ENCODE results near the gene MAGEB3. TPM values are rescaled to one million over a fixed set of nuclear protein-coding genes. Genes with fewer than 3 reads are reported as not detected.

The MAGEB3 gene
- polyA plus RNA-seq, 1 experiment, result not detected

- ChIA-PET CTCF (interaction anchor here (0.5 to 1.0 kb wide), 4 partner anchors 9 to 1697 kb away, joined by 3 read pairs; partner anchors contain the start of gene IL1RAPL1), POLR2A (no interaction called here)
- Histone ChIP-seq H3K27ac (ENCODE audit: low read depth, low read length) (peak overlapping the region; percentile 84), H3K4me3 (ENCODE audit: low read depth, low read length) (no peak overlapping the region), H3K27me3 (ENCODE audit: control insufficient read depth, insufficient read depth, low read length) (no peaks in the 10 kb centered on the region), H3K9me3 (ENCODE audit: control insufficient read depth, insufficient read depth, low read length) (no peaks in the 10 kb centered on the region)
- TF ChIP-seq CTCF (IDR thresholded peaks at IDR 0.05; ENCODE audit: low read depth, low read length), result no peak
- DNase-seq (ENCODE audit: low read depth, low spot score), result peak; percentile 53
Measured at GRCh38 chrX:30283456-30284200, 53.2 kb downstream of the MAGEB3 start.

Other genes starting within 250 kb of the MAGEB3 start
- not detected in 2 replicates for gene MAGEB2, start 15.1 kb upstream of the MAGEB3 start, polyA plus RNA-seq (2011; rRNA removed)
- not detected in 2 replicates for gene MAGEB4, start 11.3 kb downstream of the MAGEB3 start, polyA plus RNA-seq (2011; rRNA removed)
- gene MAGEB1, start 16.5 kb downstream of the MAGEB3 start, polyA plus RNA-seq (2011; rRNA removed), result not detected in 2 replicates
- gene NR0B1, start 78.7 kb downstream of the MAGEB3 start, polyA plus RNA-seq (2011; rRNA removed), result 0.09 and 0.12 TPM in 2 replicates

Measured in AG04450 (cell line).